Fibroblast of pulmonary artery (primary cell): ENCODE data around the gene LRP1.

ENCODE experiments used
- DNase-seq: peaks from one replicate; pipeline ENCODE4 v3.0.0-alpha.2; 2010; ENCODE audit warnings: low read depth
- H3K4me3 ChIP-seq: replicated peaks from 2 replicates; pipeline ENCODE4 v1.5.1; 2011; ENCODE audit warnings: low read depth, mild to moderate bottlenecking, control low read depth, low read length, moderate library complexity
- TF ChIP-seq, protein P1 (sequence below): IDR thresholded peaks from 2 replicates; pipeline ENCODE4 v1.5.1; 2011; ENCODE audit warnings: mild to moderate bottlenecking, control low read depth, low read length, inconsistent platforms; ENCODE audit errors: missing control alignments

The LRP1 gene

DNA sequence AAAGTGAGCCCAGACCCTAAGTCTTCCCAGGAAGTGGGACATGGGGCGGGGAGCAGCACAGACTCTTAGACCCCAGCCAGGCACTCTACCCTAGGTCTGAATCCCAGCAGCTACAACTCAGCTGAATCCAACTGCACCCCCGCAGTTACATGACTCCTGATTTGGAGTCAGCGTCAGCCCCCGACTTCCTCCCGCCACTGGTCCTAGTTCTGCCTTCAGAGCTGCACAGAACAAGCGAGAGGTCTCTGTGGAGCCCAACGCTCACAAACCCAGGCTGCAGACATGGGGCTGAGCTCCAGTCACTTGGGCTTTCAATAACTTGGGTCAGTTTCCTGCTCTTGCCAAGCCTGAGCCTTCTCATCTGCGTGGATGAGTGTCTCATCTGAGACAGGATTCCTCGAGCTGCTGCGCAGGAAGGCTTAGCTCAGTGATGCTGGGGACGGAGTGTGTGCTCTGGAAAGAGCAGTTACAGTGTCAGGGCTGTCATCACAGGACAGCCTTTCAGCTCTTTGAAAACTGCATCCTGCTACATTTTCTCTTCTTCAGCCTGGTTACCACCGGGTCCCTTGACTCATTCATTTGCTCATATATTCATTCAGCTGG lies 57.7 kb downstream of the LRP1 start:
- TF ChIP-seq, protein P1, sequence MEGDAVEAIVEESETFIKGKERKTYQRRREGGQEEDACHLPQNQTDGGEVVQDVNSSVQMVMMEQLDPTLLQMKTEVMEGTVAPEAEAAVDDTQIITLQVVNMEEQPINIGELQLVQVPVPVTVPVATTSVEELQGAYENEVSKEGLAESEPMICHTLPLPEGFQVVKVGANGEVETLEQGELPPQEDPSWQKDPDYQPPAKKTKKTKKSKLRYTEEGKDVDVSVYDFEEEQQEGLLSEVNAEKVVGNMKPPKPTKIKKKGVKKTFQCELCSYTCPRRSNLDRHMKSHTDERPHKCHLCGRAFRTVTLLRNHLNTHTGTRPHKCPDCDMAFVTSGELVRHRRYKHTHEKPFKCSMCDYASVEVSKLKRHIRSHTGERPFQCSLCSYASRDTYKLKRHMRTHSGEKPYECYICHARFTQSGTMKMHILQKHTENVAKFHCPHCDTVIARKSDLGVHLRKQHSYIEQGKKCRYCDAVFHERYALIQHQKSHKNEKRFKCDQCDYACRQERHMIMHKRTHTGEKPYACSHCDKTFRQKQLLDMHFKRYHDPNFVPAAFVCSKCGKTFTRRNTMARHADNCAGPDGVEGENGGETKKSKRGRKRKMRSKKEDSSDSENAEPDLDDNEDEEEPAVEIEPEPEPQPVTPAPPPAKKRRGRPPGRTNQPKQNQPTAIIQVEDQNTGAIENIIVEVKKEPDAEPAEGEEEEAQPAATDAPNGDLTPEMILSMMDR: no peak
- no peak overlapping the region for H3K4me3 ChIP-seq
- DNase-seq: no peak

DNA sequence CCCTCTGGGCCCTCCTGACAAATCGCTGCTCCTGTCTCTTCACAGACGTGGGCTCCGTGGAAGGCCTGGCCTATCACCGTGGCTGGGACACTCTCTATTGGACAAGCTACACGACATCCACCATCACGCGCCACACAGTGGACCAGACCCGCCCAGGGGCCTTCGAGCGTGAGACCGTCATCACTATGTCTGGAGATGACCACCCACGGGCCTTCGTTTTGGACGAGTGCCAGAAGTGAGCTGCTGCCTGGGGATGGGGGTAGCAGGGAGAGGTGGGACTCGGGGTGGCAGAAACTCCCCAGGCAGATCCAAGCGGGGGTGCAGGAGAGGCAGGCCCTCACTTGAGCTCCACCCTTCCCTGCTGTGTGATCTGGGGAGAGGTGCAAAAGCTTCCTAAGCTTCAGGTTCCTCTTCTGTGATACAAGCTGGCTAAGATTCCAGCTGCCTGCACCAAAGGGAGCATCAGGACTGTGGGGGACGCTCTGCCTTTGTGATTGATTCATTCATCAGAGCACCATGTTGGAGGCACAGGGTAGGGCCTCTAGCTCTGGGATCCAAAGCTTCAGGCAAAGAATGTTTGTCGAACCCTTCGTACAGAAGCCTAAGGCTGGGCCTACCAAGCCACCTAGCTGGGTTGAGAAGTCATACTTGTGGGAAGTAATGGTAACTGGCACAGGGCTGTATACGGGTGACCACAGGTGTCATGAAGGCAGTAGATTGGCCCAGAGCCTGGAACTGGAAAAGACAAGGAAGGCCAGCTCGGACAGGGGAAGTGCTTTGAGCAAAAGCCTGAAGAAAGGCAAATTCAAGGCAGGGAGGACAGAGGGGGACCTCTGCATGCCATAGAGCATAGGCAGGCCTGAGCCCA lies 59.2 kb downstream of the LRP1 start:
- TF ChIP-seq, protein P1: no peak
- no peak for DNase-seq
- no peak overlapping the region for H3K4me3 ChIP-seq

DNA sequence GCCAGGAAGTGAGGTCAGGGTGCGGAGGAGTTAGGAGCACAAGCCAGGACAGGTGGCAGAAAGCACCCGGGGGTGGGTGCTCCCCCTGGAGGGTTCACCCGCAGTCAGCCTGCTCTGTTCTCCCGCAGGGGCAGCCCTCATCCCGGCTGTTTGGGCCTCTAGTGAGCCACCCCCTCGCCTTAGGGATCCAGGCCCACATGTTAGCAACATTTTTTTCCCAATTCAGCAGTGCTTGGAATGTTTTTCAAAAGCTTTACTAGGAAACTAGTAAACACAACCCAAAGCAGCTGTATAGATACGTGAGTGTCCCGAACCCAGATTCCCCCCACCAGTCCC lies 59.8 kb downstream of the LRP1 start:
- DNase-seq: no peak
- TF ChIP-seq, protein P1: no peak
- no peak overlapping the region for H3K4me3 ChIP-seq

DNA sequence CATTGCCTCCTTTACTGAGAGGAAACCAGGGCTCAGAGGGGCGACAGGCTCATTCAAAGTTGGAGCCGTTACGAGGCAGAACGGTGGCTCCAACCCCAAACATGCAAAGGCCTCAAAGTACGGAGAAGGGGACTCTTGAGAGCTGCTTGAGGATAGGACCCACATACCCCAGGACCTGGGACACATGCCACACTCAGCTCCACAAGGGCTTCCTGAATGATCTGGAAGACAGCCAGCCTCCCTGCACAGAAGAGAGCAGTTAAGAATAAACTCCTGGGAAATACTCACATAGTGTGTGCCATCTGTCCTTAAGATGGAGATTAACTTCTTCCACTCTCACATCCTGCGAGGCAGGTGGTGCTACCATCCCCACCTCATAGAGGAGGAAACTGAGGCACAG lies 61.8 kb downstream of the LRP1 start:
- H3K4me3 ChIP-seq: no peak overlapping the region
- DNase-seq: peak; percentile 50
- TF ChIP-seq, protein P1: no peak

DNA sequence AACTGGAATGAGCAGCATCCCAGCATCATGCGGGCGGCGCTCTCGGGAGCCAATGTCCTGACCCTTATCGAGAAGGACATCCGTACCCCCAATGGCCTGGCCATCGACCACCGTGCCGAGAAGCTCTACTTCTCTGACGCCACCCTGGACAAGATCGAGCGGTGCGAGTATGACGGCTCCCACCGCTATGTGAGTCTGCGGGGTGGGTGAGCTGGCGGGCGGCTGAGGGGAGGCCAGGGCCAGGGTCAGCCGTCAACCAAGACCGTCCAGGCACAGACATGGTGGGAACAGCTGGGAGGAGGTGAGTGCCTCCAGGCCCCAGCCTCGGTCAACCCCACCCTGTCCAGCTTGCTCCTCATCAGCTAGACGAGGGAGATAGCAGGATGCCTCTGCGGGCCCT lies 62.5 kb downstream of the LRP1 start:
- no peak overlapping the region for H3K4me3 ChIP-seq
- no peak for DNase-seq
- TF ChIP-seq, protein P1: no peak

DNA sequence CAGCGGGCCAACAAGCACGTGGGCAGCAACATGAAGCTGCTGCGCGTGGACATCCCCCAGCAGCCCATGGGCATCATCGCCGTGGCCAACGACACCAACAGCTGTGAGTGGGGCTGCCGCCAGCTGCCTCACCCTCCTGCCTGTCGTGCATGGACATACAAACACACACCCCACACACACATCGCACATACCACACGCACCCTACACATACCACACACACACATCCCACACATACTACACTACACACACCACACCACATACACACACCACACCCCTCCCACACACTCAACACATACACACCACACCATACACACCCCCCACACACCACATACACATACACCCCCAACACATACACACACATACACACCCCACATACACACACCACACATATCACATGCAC lies 63.1 kb downstream of the LRP1 start:
- DNase-seq: no peak
- H3K4me3 ChIP-seq: no peak overlapping the region
- TF ChIP-seq, protein P1: no peak
